Stimulated activated CD4-positive, alpha-beta T cell treated with anti-CD3 and anti-CD28 coated beads, Interleukin-2, amount 100 ng/mL, for 48 hours (primary cell): ENCODE measurements around the gene RHOC.
"Not testable (repeated sequence)": the region's sequence is repeated elsewhere in the genome, so short reads cannot be mapped to it uniquely, and the experiment has no call there.

Source experiments
- DNase-seq, 2 donors: peaks; one replicate each; pipeline ENCODE4 v3.0.0-alpha.2; 2020

RHOC gene

GRCh38 chr1:112706505-112707220 is at the start of gene RHOC:
TSS of gene RHOC (minus strand) at chr1:112707127. CDS start at chr1:112703799, 3,328 bp downstream.
- DNase-seq, result no peak

- no peak for DNase-seq
Observed at GRCh38 chr1:112754116-112754628, 47.2 kb upstream of the RHOC start.

GRCh38 chr1:112748396-112748795 is 41.5 kb upstream of the RHOC start:
- DNase-seq, result no peak

GRCh38 chr1:112744009-112744578 is 37.2 kb upstream of the RHOC start:
- DNase-seq, result no peak

- no peak for DNase-seq
Observed at GRCh38 chr1:112743174-112744008, 36.5 kb upstream of the RHOC start.

- no peak for DNase-seq
Observed at GRCh38 chr1:112737573-112737972, 30.6 kb upstream of the RHOC start.

- no peak for DNase-seq
Observed at GRCh38 chr1:112735752-112736151, 28.8 kb upstream of the RHOC start.

- no peak for DNase-seq
Observed at GRCh38 chr1:112731451-112731850, 24.5 kb upstream of the RHOC start.

GRCh38 chr1:112729909-112730308 is 23.0 kb upstream of the RHOC start:
- DNase-seq, result no peak

GRCh38 chr1:112729011-112729410 is 22.1 kb upstream of the RHOC start:
- DNase-seq, result not testable (repeated sequence)

- DNase-seq, result not testable (repeated sequence)
Observed at GRCh38 chr1:112728306-112728971, 21.5 kb upstream of the RHOC start.

GRCh38 chr1:112727716-112728115 is 20.8 kb upstream of the RHOC start:
- no peak for DNase-seq

GRCh38 chr1:112724240-112724639 is 17.3 kb upstream of the RHOC start:
- DNase-seq, result not testable (repeated sequence)

- no peak for DNase-seq
Observed at GRCh38 chr1:112723511-112723839, 16.5 kb upstream of the RHOC start.

- DNase-seq, result no peak
Observed at GRCh38 chr1:112722601-112723510, 15.9 kb upstream of the RHOC start.

GRCh38 chr1:112721966-112722524 is 15.1 kb upstream of the RHOC start:
- DNase-seq, result no peak

GRCh38 chr1:112721294-112721693 is 14.4 kb upstream of the RHOC start:
- not testable (repeated sequence) for DNase-seq

GRCh38 chr1:112720800-112721199 is 13.9 kb upstream of the RHOC start:
- no peak for DNase-seq

- DNase-seq, result no peak
Observed at GRCh38 chr1:112719706-112720105, 12.8 kb upstream of the RHOC start.

GRCh38 chr1:112718691-112719418 is 11.9 kb upstream of the RHOC start:
- DNase-seq, result peak; percentile 74 to 80
